BJ (cell line): ENCODE measurements around the gene CMTM8. TPM values are rescaled to one million over a fixed set of nuclear protein-coding genes. Genes with fewer than 3 reads are reported as not detected.

ENCODE experiments used
- CTCF ChIA-PET: fragments of 350-600 bp; formaldehyde crosslinking; extraction: SDS; loops from one replicate; lab custom pipeline; 2021; ENCODE audit warnings: antibody characterized with exemption, inconsistent platforms; lab: Yijun Ruan, JAX
- POLR2A ChIA-PET: fragments of 300-600 bp; sonication (Branson Sonifier 250); formaldehyde crosslinking; extraction: SDS; loops from one replicate; lab custom pipeline; 2021; ENCODE audit warnings: antibody characterized with exemption; lab: Charles Lee
- DNase-seq: peaks from one replicate; pipeline ENCODE4 v3.0.0-alpha.2; 2011; ENCODE audit warnings: low read depth
- H3K27me3 ChIP-seq: 2 replicates; pipeline ENCODE4 v1.6.0; 2011; ENCODE audit warnings: low read length; ENCODE audit not compliant: control insufficient read depth, insufficient read depth
- H3K36me3 ChIP-seq: 2 replicates; pipeline ENCODE4 v1.5.1; 2011; ENCODE audit warnings: low read length; ENCODE audit not compliant: control insufficient read depth, insufficient read depth
- H3K4me3 ChIP-seq: 2 replicates; pipeline ENCODE4 v1.5.1; 2011; ENCODE audit warnings: low read depth, mild to moderate bottlenecking, control low read depth, low read length
- CTCF ChIP-seq: IDR thresholded peaks from 2 replicates; pipeline ENCODE4 v1.5.1; 2011; ENCODE audit warnings: low read depth, mild to moderate bottlenecking, control low read depth, inconsistent platforms, low read length, moderate library complexity; ENCODE audit not compliant: insufficient read depth
- polyA plus RNA-seq: library from polyadenylated mRNA; depleted of rRNA; stranded (reverse); fragments of >200 nt; gene quantifications from 2 replicates; pipeline ENCODE4 v1.2.3, GENCODE V29; 2011

CMTM8 gene
- polyA plus RNA-seq, 1 experiment, result 0.39 TPM

- POLR2A ChIA-PET, result no interaction called here
- CTCF ChIA-PET, result interaction anchor here (1.2 to 2.7 kb wide), 11 partner anchors 10 to 170 kb away, joined by 3 to 16 read pairs (median 5); no protein-coding TSS in a partner anchor
- Histone ChIP-seq H3K36me3 (no peaks in the 10 kb centered on the region), H3K27me3 (no peaks in the 10 kb centered on the region), H3K4me3 (no peak overlapping the region)
- no peak for TF ChIP-seq CTCF
- no peak for DNase-seq
These were observed 58.9 kb downstream of the CMTM8 start for GRCh38 chr3:32297366-32297765.

GRCh38 chr3:32301426-32301825 lies 62.9 kb downstream of the CMTM8 start:
- no peak overlapping the region for H3K4me3 ChIP-seq
- TF ChIP-seq CTCF, result no peak
- POLR2A ChIA-PET, result no interaction called here
- peaks cover 3% of the 10 kb centered on the region; the same call in 1 of the 2 replicates for H3K27me3 ChIP-seq
- CTCF ChIA-PET, result no interaction called here
- H3K36me3 ChIP-seq, result no peaks in the 10 kb centered on the region
- DNase-seq, result no peak

GRCh38 chr3:32302601-32303398 lies 64.3 kb downstream of the CMTM8 start:
- DNase-seq, result no peak
- TF ChIP-seq CTCF, result no peak
- Histone ChIP-seq H3K4me3 (no peak overlapping the region), H3K36me3 (no peaks in the 10 kb centered on the region), H3K27me3 (peaks cover 3% of the 10 kb centered on the region; the same call in 1 of the 2 replicates)
- ChIA-PET CTCF (no interaction called here), POLR2A (no interaction called here)

GRCh38 chr3:32303399-32303747 lies 64.9 kb downstream of the CMTM8 start:
- ChIA-PET POLR2A (no interaction called here), CTCF (no interaction called here)
- TF ChIP-seq CTCF, result no peak
- no peaks in the 10 kb centered on the region for H3K36me3 ChIP-seq
- H3K4me3 ChIP-seq, result no peak overlapping the region
- H3K27me3 ChIP-seq, result peaks cover 3% of the 10 kb centered on the region; the same call in 1 of the 2 replicates
- DNase-seq, result no peak

DNA sequence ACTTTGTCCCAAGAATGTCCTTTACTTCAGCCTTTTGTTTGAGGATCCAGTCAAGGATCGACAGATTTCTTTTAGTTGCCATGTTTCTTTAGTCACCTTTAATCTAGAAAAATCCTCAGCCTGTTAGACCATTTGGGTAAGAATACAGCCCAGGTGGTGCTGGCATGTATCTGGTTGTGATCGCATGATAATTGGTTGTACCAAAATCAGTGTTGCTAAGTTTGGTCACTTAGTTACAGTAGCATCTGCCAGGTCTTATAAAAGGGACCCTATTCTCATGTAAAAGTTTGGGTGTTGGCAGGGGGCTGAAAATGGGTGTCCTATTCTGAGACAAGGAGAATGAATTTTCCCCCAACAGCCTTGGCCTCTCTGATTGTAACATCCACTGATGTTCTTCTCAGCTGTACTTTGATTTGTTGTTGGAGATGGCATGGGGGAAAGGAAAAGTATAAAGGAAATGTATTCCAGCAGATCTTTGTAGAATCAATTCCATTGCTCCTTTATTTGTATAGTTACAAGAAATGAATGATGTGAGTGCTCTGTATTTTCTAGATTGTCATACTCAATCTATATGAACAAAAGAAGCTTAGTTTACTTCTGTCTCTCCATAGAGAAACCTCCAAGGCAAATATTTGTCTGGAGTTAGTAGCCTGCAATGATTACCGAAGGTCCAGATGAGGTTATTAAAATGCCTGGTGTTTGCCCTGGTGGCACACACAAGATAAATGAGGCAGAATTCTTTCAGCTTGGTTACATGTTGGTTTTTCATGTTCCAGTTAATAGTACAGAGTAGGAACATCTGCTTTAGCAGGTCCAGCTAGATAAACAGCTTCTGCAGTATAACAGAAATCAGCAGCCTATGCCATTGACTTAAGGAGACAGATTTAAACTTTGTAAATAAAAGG lies 65.7 kb downstream of the CMTM8 start:
- POLR2A ChIA-PET, result no interaction called here

More for the DNA sequence above, 65.7 kb downstream of the CMTM8 start:
- CTCF ChIA-PET, result interaction anchor here (1.2 kb wide), 1 partner anchor 9 kb away, joined by 6 read pairs; no protein-coding TSS in a partner anchor
- no peak for TF ChIP-seq CTCF
- no peak for DNase-seq
- H3K36me3 ChIP-seq, result no peaks in the 10 kb centered on the region
- peaks cover 3% of the 10 kb centered on the region; the same call in 1 of the 2 replicates for H3K27me3 ChIP-seq
- no peak overlapping the region for H3K4me3 ChIP-seq
